ENCODE measurements around the gene NCCRP1. TPM values are rescaled to one million over a fixed set of nuclear protein-coding genes. Genes with fewer than 3 reads are reported as not detected.

NCCRP1 gene
- total RNA-seq, 1 experiment from 2014 or later = 23.2 TPM

- CTCF ChIA-PET = no interaction called here
- Histone ChIP-seq H3K9me3 (ENCODE audit: insufficient read depth, low read depth) (no peaks in the 10 kb centered on the region), H3K79me2 (ENCODE audit: low read depth) (peaks cover 4% of the 10 kb centered on the region), H3K27ac (no peak overlapping the region), H3K4me3 (no peak overlapping the region), H3K4me2 (no peak overlapping the region), H3K4me1 (replicated peaks; ENCODE audit: insufficient read depth) (no peaks in the 10 kb centered on the region), H3K36me3 (ENCODE audit: low read depth) (no peaks in the 10 kb centered on the region), H3K9me2 (ENCODE audit: insufficient read depth) (no peaks in the 10 kb centered on the region), H3K27me3 (ENCODE audit: insufficient read depth, low read depth) (no peaks in the 10 kb centered on the region), H2AFZ (no peak overlapping the region), H3F3A (ENCODE audit: insufficient read depth, low read depth) (no peaks in the 10 kb centered on the region), H4K20me1 (ENCODE audit: insufficient read depth) (0 out of 2 replicates have a peak, but pooled peaks cover 10% of the 10 kb centered on the region)
- no peak for TF ChIP-seq EZH2 (IDR thresholded peaks at IDR 0.05; ENCODE audit: low read depth)
- TF ChIP-seq, protein P1, sequence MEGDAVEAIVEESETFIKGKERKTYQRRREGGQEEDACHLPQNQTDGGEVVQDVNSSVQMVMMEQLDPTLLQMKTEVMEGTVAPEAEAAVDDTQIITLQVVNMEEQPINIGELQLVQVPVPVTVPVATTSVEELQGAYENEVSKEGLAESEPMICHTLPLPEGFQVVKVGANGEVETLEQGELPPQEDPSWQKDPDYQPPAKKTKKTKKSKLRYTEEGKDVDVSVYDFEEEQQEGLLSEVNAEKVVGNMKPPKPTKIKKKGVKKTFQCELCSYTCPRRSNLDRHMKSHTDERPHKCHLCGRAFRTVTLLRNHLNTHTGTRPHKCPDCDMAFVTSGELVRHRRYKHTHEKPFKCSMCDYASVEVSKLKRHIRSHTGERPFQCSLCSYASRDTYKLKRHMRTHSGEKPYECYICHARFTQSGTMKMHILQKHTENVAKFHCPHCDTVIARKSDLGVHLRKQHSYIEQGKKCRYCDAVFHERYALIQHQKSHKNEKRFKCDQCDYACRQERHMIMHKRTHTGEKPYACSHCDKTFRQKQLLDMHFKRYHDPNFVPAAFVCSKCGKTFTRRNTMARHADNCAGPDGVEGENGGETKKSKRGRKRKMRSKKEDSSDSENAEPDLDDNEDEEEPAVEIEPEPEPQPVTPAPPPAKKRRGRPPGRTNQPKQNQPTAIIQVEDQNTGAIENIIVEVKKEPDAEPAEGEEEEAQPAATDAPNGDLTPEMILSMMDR (conservative IDR thresholded peaks at IDR 0.05) = no peak
- POLR2A ChIA-PET (ENCODE audit: unreplicated experiment) = no interaction called here
- intact Hi-C loops (cut with micrococcal nuclease; ENCODE audit: unreplicated experiment) = no loop called here
- BruUV-seq (replicated peaks) = TSS peak; percentile 22
- DNase-seq = no peak
Measured at GRCh38 chr19:39173502-39173991, 23.2 kb upstream of the NCCRP1 start.

DNA sequence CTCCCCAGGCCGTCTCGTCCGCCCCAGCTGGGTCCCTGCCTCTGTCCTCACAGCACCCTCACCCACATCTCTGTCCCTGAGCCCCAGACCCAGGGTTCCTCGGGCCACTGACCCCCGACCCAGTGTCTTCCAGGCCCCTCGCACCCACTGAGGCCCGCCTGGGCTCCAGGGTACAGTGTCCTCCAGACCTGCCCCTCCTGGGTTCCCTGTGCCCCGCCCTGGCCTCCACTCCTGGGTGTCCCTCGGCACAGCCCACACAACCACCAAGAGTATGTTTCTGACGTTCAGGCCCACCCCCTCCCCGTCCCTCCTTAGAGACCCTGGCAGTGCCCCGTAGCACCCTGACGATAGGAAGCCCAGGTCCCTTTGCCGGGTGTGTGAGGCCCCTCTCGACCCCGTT, 22.6 kb upstream of the NCCRP1 start:
- no peak for TF ChIP-seq EZH2 (IDR thresholded peaks at IDR 0.05; ENCODE audit: low read depth)
- TF ChIP-seq, protein P1 (conservative IDR thresholded peaks at IDR 0.05) = no peak
- Histone ChIP-seq H3K36me3 (ENCODE audit: low read depth) (no peaks in the 10 kb centered on the region), H3K4me2 (no peak overlapping the region), H3F3A (ENCODE audit: insufficient read depth, low read depth) (no peaks in the 10 kb centered on the region), H4K20me1 (ENCODE audit: insufficient read depth) (0 out of 2 replicates have a peak, but pooled peaks cover 4% of the 10 kb centered on the region), H3K9me2 (ENCODE audit: insufficient read depth) (no peaks in the 10 kb centered on the region), H3K4me3 (no peak overlapping the region), H3K9me3 (ENCODE audit: insufficient read depth, low read depth) (no peaks in the 10 kb centered on the region), H3K4me1 (replicated peaks; ENCODE audit: insufficient read depth) (no peaks in the 10 kb centered on the region), H3K27me3 (ENCODE audit: insufficient read depth, low read depth) (no peaks in the 10 kb centered on the region), H3K79me2 (ENCODE audit: low read depth) (no peaks in the 10 kb centered on the region), H2AFZ (no peak overlapping the region), H3K27ac (no peak overlapping the region)
- no peak for DNase-seq
- POLR2A ChIA-PET (ENCODE audit: unreplicated experiment) = no interaction called here
- CTCF ChIA-PET = no interaction called here
- no TSS peak for BruUV-seq (replicated peaks)
- intact Hi-C loops (cut with micrococcal nuclease; ENCODE audit: unreplicated experiment) = no loop called here

- H3F3A ChIP-seq (ENCODE audit: insufficient read depth, low read depth) = no peaks in the 10 kb centered on the region
- no peak overlapping the region for H3K4me3 ChIP-seq
- no peaks in the 10 kb centered on the region for H3K4me1 ChIP-seq (replicated peaks; ENCODE audit: insufficient read depth)
- no peak overlapping the region for H3K27ac ChIP-seq
- no peak overlapping the region for H2AFZ ChIP-seq
- TF ChIP-seq EZH2 (IDR thresholded peaks at IDR 0.05; ENCODE audit: low read depth) = no peak
- TF ChIP-seq, protein P1 (conservative IDR thresholded peaks at IDR 0.05) = no peak
- no peaks in the 10 kb centered on the region for H3K9me3 ChIP-seq (ENCODE audit: insufficient read depth, low read depth)
- intact Hi-C loops (cut with micrococcal nuclease; ENCODE audit: unreplicated experiment) = no loop called here
- DNase-seq = no peak
- H3K9me2 ChIP-seq (ENCODE audit: insufficient read depth) = no peaks in the 10 kb centered on the region
- ChIA-PET CTCF (no interaction called here), POLR2A (ENCODE audit: unreplicated experiment) (no interaction called here)
- 0 out of 2 replicates have a peak, but pooled peaks cover 4% of the 10 kb centered on the region for H4K20me1 ChIP-seq (ENCODE audit: insufficient read depth)
- H3K36me3 ChIP-seq (ENCODE audit: low read depth) = no peaks in the 10 kb centered on the region
- BruUV-seq (replicated peaks) = no TSS peak
- no peaks in the 10 kb centered on the region for H3K79me2 ChIP-seq (ENCODE audit: low read depth)
- H3K4me2 ChIP-seq = no peak overlapping the region
- H3K27me3 ChIP-seq (ENCODE audit: insufficient read depth, low read depth) = no peaks in the 10 kb centered on the region
Measured at GRCh38 chr19:39174558-39175544, 21.9 kb upstream of the NCCRP1 start.

Data from PC-9 (cell line).